Cardiac fibroblast (primary cell): ENCODE results near the gene DBR1.

Source experiments
- DNase-seq, 2 donors: peaks; one replicate each; pipeline versions ENCODE4 v3.0.0 to v3.0.0-alpha.2; 2010; ENCODE audit warnings: low read depth in 2 of 2
- H3K4me3 ChIP-seq, 2 donors: replicated peaks in 1 of 2; 1 replicate in 1 of 2; 2 replicates in 1 of 2; pipeline ENCODE4 v1.5.1; 2011; ENCODE audit warnings: low read depth in 2 of 2, low read length in 2 of 2, mild to moderate bottlenecking in 2 of 2, moderate library complexity in 1 of 2
- CTCF ChIP-seq: IDR thresholded peaks from one replicate; pipeline ENCODE4 v1.5.1; 2011; ENCODE audit warnings: low read depth, mild to moderate bottlenecking, low read length, inconsistent platforms

The DBR1 gene

GRCh38 chr3:138200424-138200823, 25.7 kb upstream of the DBR1 start:
- DNase-seq: no peak
- TF ChIP-seq CTCF: no peak
- H3K4me3 ChIP-seq: no peak overlapping the region

- no peak overlapping the region for H3K4me3 ChIP-seq
- TF ChIP-seq CTCF: no peak
- DNase-seq: no peak
These were observed 25.1 kb upstream of the DBR1 start for GRCh38 chr3:138199851-138200250.

- DNase-seq: no peak
- TF ChIP-seq CTCF: no peak
- no peak overlapping the region for H3K4me3 ChIP-seq
These were observed 22.8 kb upstream of the DBR1 start for GRCh38 chr3:138197524-138197923.

- DNase-seq: peak; percentile 45 to 46
- no peak overlapping the region for H3K4me3 ChIP-seq
- TF ChIP-seq CTCF: no peak
These were observed 22.3 kb upstream of the DBR1 start for GRCh38 chr3:138197058-138197457.

- H3K4me3 ChIP-seq: no peak overlapping the region
- no peak for TF ChIP-seq CTCF
- DNase-seq: no peak
These were observed 21.3 kb upstream of the DBR1 start for GRCh38 chr3:138196023-138196422.

- no peak for TF ChIP-seq CTCF
- no peak for DNase-seq
- no peak overlapping the region for H3K4me3 ChIP-seq
These were observed 20.8 kb upstream of the DBR1 start for GRCh38 chr3:138195481-138195880.

GRCh38 chr3:138188013-138188730, 13.5 kb upstream of the DBR1 start:
- DNase-seq: peak; percentile 68 to 85
- peak overlapping the region; percentile 87 to 92 for H3K4me3 ChIP-seq
- TF ChIP-seq CTCF: no peak
